ENCODE data around the gene CXCL10. TPM values are rescaled to one million over a fixed set of nuclear protein-coding genes. Genes with fewer than 3 reads are reported as not detected.

Gene CXCL10
- total and polyA plus RNA-seq, 9 of the 15 experiments (the other 6 are each of a cell fraction or from before 2014, with no cell fraction given), result 0.06 to 0.18 (median 0.08) TPM; not detected in 6

DNA sequence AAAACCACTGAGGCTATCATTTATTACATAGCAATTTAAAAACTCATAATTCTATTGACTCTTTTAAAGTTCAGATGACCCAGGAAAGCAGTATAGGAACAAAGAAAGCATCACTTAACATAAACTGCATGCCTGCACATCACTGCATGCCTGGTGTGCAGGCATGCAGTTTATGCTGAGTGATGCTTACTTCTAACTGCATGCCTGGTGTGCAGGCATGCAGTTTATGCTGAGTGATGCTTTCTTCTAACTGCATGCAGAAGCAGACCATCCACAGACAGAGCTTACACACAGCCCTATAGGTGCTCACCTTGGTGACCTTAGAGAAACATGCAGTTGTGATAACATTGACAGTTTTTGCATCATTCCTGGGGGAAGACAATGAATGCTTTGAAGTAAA, 49.5 kb downstream of the CXCL10 start (continued):
- TF ChIP-seq REST (IDR thresholded peaks at IDR 0.05; ENCODE audit: borderline replicate concordance) (no peak), REST (CRISPR knock-in tag; IDR thresholded peaks at IDR 0.05; ENCODE audit: low read depth) (no peak), ZNF146 (CRISPR knock-in tag; IDR thresholded peaks at IDR 0.05; ENCODE audit: unreplicated experiment) (no peak), THRAP3 (IDR thresholded peaks at IDR 0.05; ENCODE audit: borderline replicate concordance) (no peak)

Other genes starting within 250 kb of the CXCL10 start
Only the 7 nearest of the 9 such genes appear.
- gene PPEF2, start 121.0 kb downstream of the CXCL10 start, total RNA-seq (2014; rRNA removed), result not detected in 2 replicates
- gene PPEF2, start 121.0 kb downstream of the CXCL10 start, total RNA-seq (2014; rRNA removed; fragmentation: Illumina TruSeq; extraction: Trizol), result not detected in 2 replicates
- not detected in 2 replicates for gene PPEF2, start 121.0 kb downstream of the CXCL10 start, total RNA-seq (2015; rRNA removed; fragmentation: Illumina TruSeq; extraction: Trizol)
- not detected in 2 replicates for gene PPEF2, start 121.0 kb downstream of the CXCL10 start, total RNA-seq (2021)
- not detected in 2 replicates for gene PPEF2, start 121.0 kb downstream of the CXCL10 start, polyA plus RNA-seq (2011; rRNA removed)
- gene PPEF2, start 121.0 kb downstream of the CXCL10 start, polyA plus RNA-seq (2014; fragmentation: Illumina TruSeq; extraction: Trizol), result not detected in 2 replicates
- gene PPEF2, start 121.0 kb downstream of the CXCL10 start, polyA plus RNA-seq (2014; fragmentation: Nextera tagmentation; extraction: Ambion mirVana), result not detected
- gene PPEF2, start 121.0 kb downstream of the CXCL10 start, polyA plus RNA-seq (2014; rRNA removed), result not detected in 2 replicates
- gene NAAA, start 82.5 kb downstream of the CXCL10 start, total RNA-seq (2014; rRNA removed), result 6.8 and 10.3 TPM in 2 replicates
- 5.1 and 5.2 TPM in 2 replicates for gene NAAA, start 82.5 kb downstream of the CXCL10 start, total RNA-seq (2014; rRNA removed; fragmentation: Illumina TruSeq; extraction: Trizol)
- 6.6 and 6.7 TPM in 2 replicates for gene NAAA, start 82.5 kb downstream of the CXCL10 start, total RNA-seq (2015; rRNA removed; fragmentation: Illumina TruSeq; extraction: Trizol)
- gene NAAA, start 82.5 kb downstream of the CXCL10 start, total RNA-seq (2021), result 5.4 and 7.5 TPM in 2 replicates
- gene NAAA, start 82.5 kb downstream of the CXCL10 start, polyA plus RNA-seq (2011; rRNA removed), result 6.0 and 7.9 TPM in 2 replicates
- 5.9 and 6.4 TPM in 2 replicates for gene NAAA, start 82.5 kb downstream of the CXCL10 start, polyA plus RNA-seq (2014; fragmentation: Illumina TruSeq; extraction: Trizol)
- 1 to 10 TPM; 1.3 to 1.9 TPM for gene NAAA, start 82.5 kb downstream of the CXCL10 start, polyA plus RNA-seq (2014; fragmentation: Nextera tagmentation; extraction: Ambion mirVana)
- gene NAAA, start 82.5 kb downstream of the CXCL10 start, polyA plus RNA-seq (2014; rRNA removed), result 7.3 and 9.4 TPM in 2 replicates
- 28.2 and 42.6 TPM in 2 replicates for gene SDAD1, start 32.6 kb downstream of the CXCL10 start, total RNA-seq (2014; rRNA removed)
- gene SDAD1, start 32.6 kb downstream of the CXCL10 start, total RNA-seq (2014; rRNA removed; fragmentation: Illumina TruSeq; extraction: Trizol), result 54.1 and 64.9 TPM in 2 replicates
- gene SDAD1, start 32.6 kb downstream of the CXCL10 start, total RNA-seq (2015; rRNA removed; fragmentation: Illumina TruSeq; extraction: Trizol), result 46.6 and 48.6 TPM in 2 replicates
- gene SDAD1, start 32.6 kb downstream of the CXCL10 start, total RNA-seq (2021), result 47.8 and 54.3 TPM in 2 replicates
- gene SDAD1, start 32.6 kb downstream of the CXCL10 start, polyA plus RNA-seq (2011; rRNA removed), result 21.7 and 30.4 TPM in 2 replicates
- 57.4 and 61.7 TPM in 2 replicates for gene SDAD1, start 32.6 kb downstream of the CXCL10 start, polyA plus RNA-seq (2014; fragmentation: Illumina TruSeq; extraction: Trizol)
- 100 to 1,000 TPM in 1 of 2 experiments, 10 to 100 TPM in 1; 71.4 to 115 TPM for gene SDAD1, start 32.6 kb downstream of the CXCL10 start, polyA plus RNA-seq (2014; fragmentation: Nextera tagmentation; extraction: Ambion mirVana)
- gene SDAD1, start 32.6 kb downstream of the CXCL10 start, polyA plus RNA-seq (2014; rRNA removed), result 30.3 and 32.1 TPM in 2 replicates
- not detected in 2 replicates for gene CXCL9, start 16.0 kb downstream of the CXCL10 start, total RNA-seq (2014; rRNA removed)
- not detected in 2 replicates for gene CXCL9, start 16.0 kb downstream of the CXCL10 start, total RNA-seq (2014; rRNA removed; fragmentation: Illumina TruSeq; extraction: Trizol)
- not detected in 2 replicates for gene CXCL9, start 16.0 kb downstream of the CXCL10 start, total RNA-seq (2015; rRNA removed; fragmentation: Illumina TruSeq; extraction: Trizol)
- gene CXCL9, start 16.0 kb downstream of the CXCL10 start, total RNA-seq (2021), result not detected in 2 replicates
- not detected in 2 replicates for gene CXCL9, start 16.0 kb downstream of the CXCL10 start, polyA plus RNA-seq (2011; rRNA removed)
- gene CXCL9, start 16.0 kb downstream of the CXCL10 start, polyA plus RNA-seq (2014; fragmentation: Illumina TruSeq; extraction: Trizol), result not detected in 2 replicates
- gene CXCL9, start 16.0 kb downstream of the CXCL10 start, polyA plus RNA-seq (2014; fragmentation: Nextera tagmentation; extraction: Ambion mirVana), result not detected
- not detected in 2 replicates for gene CXCL9, start 16.0 kb downstream of the CXCL10 start, polyA plus RNA-seq (2014; rRNA removed)
- gene CXCL11, start 12.6 kb upstream of the CXCL10 start, total RNA-seq (2014; rRNA removed), result 3.3 and 4.5 TPM in 2 replicates
- gene CXCL11, start 12.6 kb upstream of the CXCL10 start, total RNA-seq (2014; rRNA removed; fragmentation: Illumina TruSeq; extraction: Trizol), result 6.8 and 8.9 TPM in 2 replicates
- 3.8 and 6.1 TPM in 2 replicates for gene CXCL11, start 12.6 kb upstream of the CXCL10 start, total RNA-seq (2015; rRNA removed; fragmentation: Illumina TruSeq; extraction: Trizol)
- 4.0 and 4.5 TPM in 2 replicates for gene CXCL11, start 12.6 kb upstream of the CXCL10 start, total RNA-seq (2021)
- 0.41 and 5.9 TPM in 2 replicates for gene CXCL11, start 12.6 kb upstream of the CXCL10 start, polyA plus RNA-seq (2011; rRNA removed)
- 5.8 and 9.1 TPM in 2 replicates for gene CXCL11, start 12.6 kb upstream of the CXCL10 start, polyA plus RNA-seq (2014; fragmentation: Illumina TruSeq; extraction: Trizol)
- gene CXCL11, start 12.6 kb upstream of the CXCL10 start, polyA plus RNA-seq (2014; fragmentation: Nextera tagmentation; extraction: Ambion mirVana), result 1 to 10 TPM; 2.1 to 2.3 TPM
- gene CXCL11, start 12.6 kb upstream of the CXCL10 start, polyA plus RNA-seq (2014; rRNA removed), result 5.6 and 6.2 TPM in 2 replicates
- gene ART3, start 51.2 kb upstream of the CXCL10 start, total RNA-seq (2014; rRNA removed), result 0.73 TPM in 1 of 2 replicates, not detected in the other
- 0.54 and 0.98 TPM in 2 replicates for gene ART3, start 51.2 kb upstream of the CXCL10 start, total RNA-seq (2014; rRNA removed; fragmentation: Illumina TruSeq; extraction: Trizol)
- 0.75 and 0.76 TPM in 2 replicates for gene ART3, start 51.2 kb upstream of the CXCL10 start, total RNA-seq (2015; rRNA removed; fragmentation: Illumina TruSeq; extraction: Trizol)
- 0.54 and 0.69 TPM in 2 replicates for gene ART3, start 51.2 kb upstream of the CXCL10 start, total RNA-seq (2021)
- 0.12 and 1.4 TPM in 2 replicates for gene ART3, start 51.2 kb upstream of the CXCL10 start, polyA plus RNA-seq (2011; rRNA removed)
- 0.46 and 1.3 TPM in 2 replicates for gene ART3, start 51.2 kb upstream of the CXCL10 start, polyA plus RNA-seq (2014; fragmentation: Illumina TruSeq; extraction: Trizol)
- gene ART3, start 51.2 kb upstream of the CXCL10 start, polyA plus RNA-seq (2014; fragmentation: Nextera tagmentation; extraction: Ambion mirVana), result 1 to 10 TPM; 1.1 to 1.3 TPM
- 1.00 and 1.1 TPM in 2 replicates for gene ART3, start 51.2 kb upstream of the CXCL10 start, polyA plus RNA-seq (2014; rRNA removed)
- gene NUP54, start 124.9 kb upstream of the CXCL10 start, total RNA-seq (2014; rRNA removed), result 42.5 and 58.8 TPM in 2 replicates
- 94.6 and 113 TPM in 2 replicates for gene NUP54, start 124.9 kb upstream of the CXCL10 start, total RNA-seq (2014; rRNA removed; fragmentation: Illumina TruSeq; extraction: Trizol)
- gene NUP54, start 124.9 kb upstream of the CXCL10 start, total RNA-seq (2015; rRNA removed; fragmentation: Illumina TruSeq; extraction: Trizol), result 81.2 and 83.4 TPM in 2 replicates
- gene NUP54, start 124.9 kb upstream of the CXCL10 start, total RNA-seq (2021), result 67.7 and 70.2 TPM in 2 replicates
- gene NUP54, start 124.9 kb upstream of the CXCL10 start, polyA plus RNA-seq (2011; rRNA removed), result 89.3 and 115 TPM in 2 replicates
- 65.0 and 70.5 TPM in 2 replicates for gene NUP54, start 124.9 kb upstream of the CXCL10 start, polyA plus RNA-seq (2014; fragmentation: Illumina TruSeq; extraction: Trizol)
- gene NUP54, start 124.9 kb upstream of the CXCL10 start, polyA plus RNA-seq (2014; fragmentation: Nextera tagmentation; extraction: Ambion mirVana), result 10 to 100 TPM; 29.6 to 43.1 TPM
- gene NUP54, start 124.9 kb upstream of the CXCL10 start, polyA plus RNA-seq (2014; rRNA removed), result 55.1 and 57.5 TPM in 2 replicates

All from K562 (cell line).